Testis (tissue), 2 donors: ENCODE results near the gene DCXR.

Source experiments
- POLR2A ChIP-seq: fragments of 450-650 bp; IDR thresholded peaks from one replicate; pipeline ENCODE4 v1.6.1; 2017; ENCODE audit warnings: antibody characterized with exemption, mild to moderate bottlenecking, moderate library complexity
- TF ChIP-seq, protein P1 (sequence below), 3 experiments: fragments of 450-650 bp in 2 of 3; fragments of 200-600 bp in 1 of 3; sonication (generic) in 1 of 3; IDR thresholded peaks; one replicate each; pipeline ENCODE4 v1.5.1; 2016 to 2019; ENCODE audit warnings: antibody characterized with exemption in 3 of 3, mild to moderate bottlenecking in 2 of 3, moderate library complexity in 1 of 3

DNA sequence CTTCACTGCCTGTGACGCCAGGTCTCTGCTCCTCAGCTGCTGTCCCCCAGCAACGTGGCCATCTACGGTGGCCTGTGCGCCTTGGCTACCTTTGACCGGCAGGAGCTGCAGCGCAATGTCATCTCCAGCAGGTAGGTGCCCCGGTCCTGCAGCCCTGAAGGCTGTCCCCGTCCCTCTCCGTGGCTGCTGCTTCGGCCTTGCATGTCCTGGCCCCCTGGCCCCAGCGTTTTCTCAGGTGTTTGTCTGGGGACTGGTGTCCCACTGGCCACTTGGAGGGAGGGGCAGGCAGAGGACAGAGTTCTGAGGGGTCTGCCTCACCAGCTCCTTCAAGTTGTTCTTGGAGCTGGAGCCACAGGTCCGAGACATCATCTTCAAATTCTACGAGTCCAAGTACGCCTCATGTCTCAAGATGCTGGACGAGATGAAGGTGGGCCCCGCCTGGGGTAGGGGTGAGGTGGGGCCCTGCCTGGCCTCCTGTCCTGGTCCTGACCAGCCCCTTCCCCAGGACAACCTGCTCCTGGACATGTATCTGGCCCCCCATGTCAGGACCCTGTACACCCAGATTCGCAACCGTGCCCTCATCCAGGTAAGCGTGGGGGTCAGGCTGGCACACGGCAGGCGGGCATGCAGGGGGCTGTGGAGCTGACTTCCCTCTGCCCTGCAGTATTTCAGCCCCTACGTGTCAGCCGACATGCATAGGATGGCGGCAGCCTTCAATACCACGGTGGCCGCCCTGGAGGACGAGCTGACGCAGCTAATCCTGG is 18.6 kb upstream of the DCXR start:
- TF ChIP-seq POLR2A = no peak
- TF ChIP-seq, protein P1, sequence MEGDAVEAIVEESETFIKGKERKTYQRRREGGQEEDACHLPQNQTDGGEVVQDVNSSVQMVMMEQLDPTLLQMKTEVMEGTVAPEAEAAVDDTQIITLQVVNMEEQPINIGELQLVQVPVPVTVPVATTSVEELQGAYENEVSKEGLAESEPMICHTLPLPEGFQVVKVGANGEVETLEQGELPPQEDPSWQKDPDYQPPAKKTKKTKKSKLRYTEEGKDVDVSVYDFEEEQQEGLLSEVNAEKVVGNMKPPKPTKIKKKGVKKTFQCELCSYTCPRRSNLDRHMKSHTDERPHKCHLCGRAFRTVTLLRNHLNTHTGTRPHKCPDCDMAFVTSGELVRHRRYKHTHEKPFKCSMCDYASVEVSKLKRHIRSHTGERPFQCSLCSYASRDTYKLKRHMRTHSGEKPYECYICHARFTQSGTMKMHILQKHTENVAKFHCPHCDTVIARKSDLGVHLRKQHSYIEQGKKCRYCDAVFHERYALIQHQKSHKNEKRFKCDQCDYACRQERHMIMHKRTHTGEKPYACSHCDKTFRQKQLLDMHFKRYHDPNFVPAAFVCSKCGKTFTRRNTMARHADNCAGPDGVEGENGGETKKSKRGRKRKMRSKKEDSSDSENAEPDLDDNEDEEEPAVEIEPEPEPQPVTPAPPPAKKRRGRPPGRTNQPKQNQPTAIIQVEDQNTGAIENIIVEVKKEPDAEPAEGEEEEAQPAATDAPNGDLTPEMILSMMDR (IDR thresholded peaks at IDR 0.05) = no peak
